ENCODE measurements around the gene RENBP.

DNA sequence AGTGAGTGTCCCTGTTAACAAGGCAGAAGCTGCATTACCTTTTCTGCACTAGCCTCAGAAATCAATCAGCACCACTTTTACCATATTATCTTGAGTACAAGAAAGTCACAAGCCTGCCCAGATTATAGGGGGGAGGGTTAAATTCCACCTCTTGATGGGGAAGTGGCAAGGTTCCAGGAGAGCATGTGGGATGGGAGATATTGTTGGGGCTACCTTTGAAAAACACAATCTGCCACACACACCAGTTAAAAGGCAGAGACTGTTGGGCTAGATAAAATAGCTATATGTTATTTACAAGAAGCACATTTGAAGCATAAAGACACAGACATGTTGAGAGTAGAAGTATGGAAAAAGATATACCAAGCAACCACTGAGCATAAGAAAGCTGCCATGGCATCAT lies 46.5 kb downstream of the RENBP start:
- no peak for TF ChIP-seq TAF1 (IDR thresholded peaks at IDR 0.05; ENCODE audit: borderline replicate concordance, insufficient read depth, low read length)
- no peak for TF ChIP-seq POLR2AphosphoS5 (IDR thresholded peaks at IDR 0.05; ENCODE audit: low read depth, low read length)
- TF ChIP-seq SIN3A (IDR thresholded peaks at IDR 0.05; ENCODE audit: borderline replicate concordance, insufficient read depth, low read length): no peak
- TF ChIP-seq, protein P1, sequence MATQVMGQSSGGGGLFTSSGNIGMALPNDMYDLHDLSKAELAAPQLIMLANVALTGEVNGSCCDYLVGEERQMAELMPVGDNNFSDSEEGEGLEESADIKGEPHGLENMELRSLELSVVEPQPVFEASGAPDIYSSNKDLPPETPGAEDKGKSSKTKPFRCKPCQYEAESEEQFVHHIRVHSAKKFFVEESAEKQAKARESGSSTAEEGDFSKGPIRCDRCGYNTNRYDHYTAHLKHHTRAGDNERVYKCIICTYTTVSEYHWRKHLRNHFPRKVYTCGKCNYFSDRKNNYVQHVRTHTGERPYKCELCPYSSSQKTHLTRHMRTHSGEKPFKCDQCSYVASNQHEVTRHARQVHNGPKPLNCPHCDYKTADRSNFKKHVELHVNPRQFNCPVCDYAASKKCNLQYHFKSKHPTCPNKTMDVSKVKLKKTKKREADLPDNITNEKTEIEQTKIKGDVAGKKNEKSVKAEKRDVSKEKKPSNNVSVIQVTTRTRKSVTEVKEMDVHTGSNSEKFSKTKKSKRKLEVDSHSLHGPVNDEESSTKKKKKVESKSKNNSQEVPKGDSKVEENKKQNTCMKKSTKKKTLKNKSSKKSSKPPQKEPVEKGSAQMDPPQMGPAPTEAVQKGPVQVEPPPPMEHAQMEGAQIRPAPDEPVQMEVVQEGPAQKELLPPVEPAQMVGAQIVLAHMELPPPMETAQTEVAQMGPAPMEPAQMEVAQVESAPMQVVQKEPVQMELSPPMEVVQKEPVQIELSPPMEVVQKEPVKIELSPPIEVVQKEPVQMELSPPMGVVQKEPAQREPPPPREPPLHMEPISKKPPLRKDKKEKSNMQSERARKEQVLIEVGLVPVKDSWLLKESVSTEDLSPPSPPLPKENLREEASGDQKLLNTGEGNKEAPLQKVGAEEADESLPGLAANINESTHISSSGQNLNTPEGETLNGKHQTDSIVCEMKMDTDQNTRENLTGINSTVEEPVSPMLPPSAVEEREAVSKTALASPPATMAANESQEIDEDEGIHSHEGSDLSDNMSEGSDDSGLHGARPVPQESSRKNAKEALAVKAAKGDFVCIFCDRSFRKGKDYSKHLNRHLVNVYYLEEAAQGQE (IDR thresholded peaks at IDR 0.05; ENCODE audit: insufficient read depth in 1 of 2, low read depth in 2 of 2, low read length in 2 of 2): no peak
- TF ChIP-seq FOXP2 (optimal IDR thresholded peaks at IDR 0.05; ENCODE audit: borderline replicate concordance, extremely low read depth, extremely low read length, insufficient read depth): no peak

Measured in PFSK-1 (cell line).